GM19467 (cell line): ENCODE results near the gene DDT.
A peak's percentile ranks its signal among the peaks of the same experiment; 100 is the strongest.
"Not testable (repeated sequence)": the region's sequence is repeated elsewhere in the genome, so short reads cannot be mapped to it uniquely, and the experiment has no call there.

Experiments used
- ATAC-seq: cut with Tn5 transposase; IDR thresholded peaks from one replicate; pipeline ENCODE4 v1.9.1; 2021; ENCODE audit warnings: mild to moderate bottlenecking, moderate library complexity; ENCODE audit not compliant: unreplicated experiment

DDT gene

GRCh38 chr22:23993080-23993479, 18.8 kb upstream of the DDT start:
- not testable (repeated sequence) for ATAC-seq

GRCh38 chr22:23989583-23990244, 15.5 kb upstream of the DDT start:
- ATAC-seq: not testable (repeated sequence)

GRCh38 chr22:23986538-23987178, 12.4 kb upstream of the DDT start:
- not testable (repeated sequence) for ATAC-seq

- ATAC-seq: not testable (repeated sequence)
These were observed 11.8 kb upstream of the DDT start for GRCh38 chr22:23986089-23986488.

- ATAC-seq: no peak
These were observed 10.2 kb upstream of the DDT start for GRCh38 chr22:23984430-23984829.

GRCh38 chr22:23980567-23980966, 6.3 kb upstream of the DDT start:
- ATAC-seq: not testable (repeated sequence)

GRCh38 chr22:23979557-23980240, 5.5 kb upstream of the DDT start, which contains the start of gene GSTT2:
Gene GSTT2, plus strand, starts transcription at chr22:23980134.
- ATAC-seq: not testable (repeated sequence)

- not testable (repeated sequence) for ATAC-seq
These were observed 3.1 kb upstream of the DDT start for GRCh38 chr22:23977304-23977703.

- not testable (repeated sequence) for ATAC-seq
These were observed 653 bp upstream of the DDT start for GRCh38 chr22:23974836-23975352.

- ATAC-seq: not testable (repeated sequence)
These were observed 2.3 kb downstream of the DDT start for GRCh38 chr22:23971927-23972326.

- no peak for ATAC-seq
These were observed 3.3 kb downstream of the DDT start for GRCh38 chr22:23970816-23971486.

- no peak for ATAC-seq
These were observed 4.0 kb downstream of the DDT start for GRCh38 chr22:23970201-23970641.

GRCh38 chr22:23969071-23969470, 5.2 kb downstream of the DDT start:
- ATAC-seq: no peak

- ATAC-seq: peak; percentile 94
These were observed 7.7 kb downstream of the DDT start, which contains the start of gene DDTL for GRCh38 chr22:23966568-23966967. Gene DDTL, plus strand, starts transcription at chr22:23966888. Its CDS starts 27 bp downstream, at chr22:23966915.

GRCh38 chr22:23966094-23966493, 8.1 kb downstream of the DDT start:
- not testable (repeated sequence) for ATAC-seq

- not testable (repeated sequence) for ATAC-seq
These were observed 13.0 kb downstream of the DDT start, which contains the start of gene GSTT2B for GRCh38 chr22:23961084-23961771. Gene GSTT2B, minus strand, starts transcription at chr22:23961195. Its CDS starts 64 bp downstream, at chr22:23961131.

GRCh38 chr22:23956301-23956900, 17.8 kb downstream of the DDT start:
- not testable (repeated sequence) for ATAC-seq

GRCh38 chr22:23955886-23956285, 18.4 kb downstream of the DDT start:
- not testable (repeated sequence) for ATAC-seq

- ATAC-seq: not testable (repeated sequence)
These were observed 19.3 kb downstream of the DDT start for GRCh38 chr22:23954991-23955305.
